Eye (tissue), 1 donor: Measurements from ENCODE around the gene CAPN15.

Experiments used
- DNase-seq: peaks from one replicate; pipeline ENCODE4 v3.0.0-alpha.2; 2015

The CAPN15 gene

DNA sequence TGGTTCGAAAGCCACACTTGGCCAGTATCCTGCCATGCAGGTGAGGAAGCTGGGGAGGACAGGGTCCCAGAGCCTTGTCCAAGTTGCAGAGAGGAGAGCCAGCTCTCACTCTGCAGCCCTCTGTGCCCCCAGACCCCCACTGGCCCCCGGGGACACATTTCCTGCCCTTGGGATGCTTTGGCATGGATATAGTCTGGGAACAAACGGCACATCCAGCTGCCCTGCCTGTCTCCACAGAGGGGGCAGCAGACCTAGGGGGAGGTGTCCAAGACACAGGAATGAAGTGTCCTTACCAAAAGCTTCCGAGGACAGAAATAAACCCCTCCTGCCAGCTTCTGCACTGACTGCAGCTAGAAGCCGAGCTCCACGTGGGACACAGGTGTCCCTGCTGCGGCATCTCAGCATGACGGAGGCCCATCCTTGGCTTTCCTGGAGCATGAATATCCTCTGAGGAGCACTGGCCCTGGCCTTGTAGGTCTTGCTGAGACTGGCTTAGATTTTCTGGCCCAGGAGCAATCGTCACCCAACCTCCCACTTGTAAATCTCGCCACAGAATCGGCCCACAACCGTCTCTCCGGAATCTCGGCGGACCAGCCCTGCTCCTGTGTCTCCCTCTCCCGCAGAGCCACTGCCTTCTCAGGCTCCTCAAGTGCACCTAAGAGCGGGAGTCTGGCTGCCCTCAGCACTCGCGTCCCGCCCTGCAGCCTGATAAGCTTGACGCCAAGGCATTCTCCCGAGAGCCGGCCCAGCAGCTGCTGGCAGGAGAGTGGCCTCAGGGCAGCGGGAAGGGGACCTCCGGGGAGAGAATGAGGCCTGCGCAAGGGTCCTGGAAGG, 1.1 kb upstream of the CAPN15 start:
- DNase-seq, result peak; percentile 88

DNA sequence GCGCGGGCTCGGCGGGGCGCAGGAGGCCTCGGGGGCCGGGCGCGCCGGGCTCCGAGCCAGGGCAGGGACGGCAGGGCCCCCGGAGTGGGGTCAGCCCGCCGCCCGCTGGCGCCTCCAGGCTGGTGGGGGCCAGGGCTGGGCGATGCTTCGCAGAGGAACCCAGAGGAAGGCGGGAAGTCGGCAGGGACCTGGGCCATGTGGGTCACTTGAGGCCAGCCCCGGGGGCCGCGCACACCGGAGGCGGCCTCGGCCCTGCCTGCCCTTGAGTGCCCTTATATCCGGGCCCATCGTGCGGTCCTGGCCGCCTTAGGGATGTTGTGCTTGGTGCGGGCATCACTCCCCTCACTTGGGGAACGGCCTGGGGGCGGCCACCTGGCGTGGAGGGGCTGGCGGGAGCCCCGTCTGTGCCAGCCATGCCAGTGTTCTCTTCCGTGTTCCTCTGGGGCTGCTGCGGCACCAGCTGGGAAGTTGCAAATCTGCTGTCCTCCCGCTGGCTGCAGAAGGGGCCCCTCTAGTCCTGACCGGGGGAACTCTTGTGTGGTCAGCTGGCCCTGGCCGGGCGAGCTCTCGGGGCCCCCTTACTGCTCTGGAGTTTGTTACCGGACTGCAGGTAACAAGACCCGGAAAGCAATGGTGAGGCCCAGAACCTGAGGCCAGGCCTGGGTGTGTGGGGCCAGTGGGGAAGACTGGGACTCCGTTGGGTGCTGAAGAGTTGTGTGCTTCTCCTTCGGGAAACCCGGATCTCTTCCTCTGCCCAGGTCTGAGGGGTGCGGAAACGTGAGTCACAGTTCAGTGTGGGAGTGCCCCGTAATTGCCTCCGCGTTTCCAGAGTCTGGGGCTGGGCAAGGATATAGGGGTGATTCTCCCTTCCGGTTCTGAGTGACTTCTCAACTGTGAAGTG, 849 bp downstream of the CAPN15 start:
- peak; percentile 48 for DNase-seq

DNA sequence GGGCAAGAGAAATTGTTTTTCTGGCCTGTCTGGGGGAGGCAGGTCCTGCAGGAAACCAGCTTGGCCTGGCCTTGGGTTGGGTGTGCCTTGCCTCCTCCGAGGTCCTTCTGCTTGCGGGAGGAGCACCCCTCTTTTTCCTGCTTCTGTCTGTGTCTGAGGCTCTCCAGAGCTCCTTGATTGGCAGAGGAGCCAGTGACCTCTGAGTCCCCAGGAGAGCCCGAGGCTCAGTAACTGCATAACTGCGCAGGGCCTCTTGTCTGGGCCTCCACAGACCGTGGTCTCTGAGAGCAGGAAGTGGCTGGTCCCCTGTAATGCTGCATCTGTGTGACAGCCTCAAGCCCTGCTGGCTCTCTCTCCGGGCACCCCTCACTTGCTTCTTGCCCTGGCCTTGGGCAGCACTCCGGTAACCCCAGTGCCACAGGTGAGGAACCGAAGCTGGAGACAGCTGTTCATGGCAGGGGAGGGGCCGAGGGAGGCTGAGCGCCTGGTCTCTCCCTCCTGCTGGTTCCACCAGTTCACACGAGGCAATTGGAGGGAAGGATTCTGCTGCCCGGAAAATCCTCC, 1.6 kb downstream of the CAPN15 start:
- DNase-seq, result no peak

DNA sequence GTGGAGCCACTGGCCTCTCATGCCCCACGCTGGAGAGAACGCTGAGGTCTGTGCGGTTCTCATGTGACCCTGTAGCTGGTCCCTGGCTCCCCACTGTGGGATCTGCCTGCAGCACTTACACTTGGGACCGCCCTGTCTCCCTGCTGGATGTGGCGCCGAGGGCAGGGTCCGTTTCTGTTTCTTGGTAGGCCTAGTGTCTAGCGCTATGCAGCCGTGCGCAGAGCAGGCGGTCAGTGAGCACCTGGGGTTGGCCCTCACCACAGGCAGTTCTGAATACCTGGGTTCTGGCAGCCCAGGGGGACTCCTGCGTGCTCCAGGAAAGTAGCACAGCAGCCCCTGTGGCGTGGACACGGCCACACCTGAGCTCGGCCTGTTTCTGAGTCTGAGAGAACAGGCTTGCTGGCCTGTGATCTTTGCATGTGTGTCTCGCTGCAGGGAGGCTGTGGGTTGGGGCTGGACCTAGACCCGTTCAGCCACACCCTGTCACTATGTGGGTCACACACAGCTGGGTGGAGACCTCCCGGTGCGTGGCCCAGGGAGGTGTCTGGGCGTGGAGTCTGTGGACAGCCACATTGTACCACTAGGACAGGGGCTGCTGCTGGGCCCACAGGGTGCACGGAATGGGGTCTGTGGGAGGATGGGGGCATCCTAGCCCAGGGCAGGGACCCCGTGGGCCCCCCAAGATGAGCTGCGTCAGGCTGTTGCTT, 2.8 kb downstream of the CAPN15 start:
- DNase-seq, result no peak

DNA sequence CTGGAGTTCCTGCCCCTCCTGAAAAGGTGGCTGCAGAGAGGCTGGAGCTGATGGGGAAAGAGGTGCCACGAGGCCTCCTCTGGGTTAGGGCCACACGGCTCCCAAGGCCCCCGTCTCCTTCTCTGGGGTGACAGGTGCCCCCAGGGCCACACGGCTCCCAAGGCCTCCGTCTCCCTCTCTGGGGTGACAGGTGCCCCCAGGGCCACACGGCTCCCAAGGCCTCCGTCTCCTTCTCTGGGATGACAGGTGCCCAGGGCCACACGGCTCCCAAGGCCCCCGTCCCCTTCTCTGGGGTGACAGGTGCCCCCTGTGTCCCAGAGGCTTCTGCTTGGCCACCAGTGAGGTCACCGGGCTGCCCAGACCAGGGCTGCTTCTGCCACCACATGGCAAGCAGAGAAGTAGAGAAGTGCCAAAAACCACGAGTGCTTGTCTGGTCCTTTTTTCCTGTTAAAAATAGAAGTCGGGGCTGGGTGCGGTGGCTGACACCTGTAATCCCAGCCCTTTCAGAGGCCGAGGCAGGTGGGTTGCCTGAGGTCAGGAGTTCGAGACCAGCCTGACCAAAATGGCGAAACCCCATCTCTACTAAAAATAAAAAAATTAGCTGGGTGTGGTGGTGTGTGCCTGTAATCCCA, 4.1 kb downstream of the CAPN15 start:
- DNase-seq, result no peak

DNA sequence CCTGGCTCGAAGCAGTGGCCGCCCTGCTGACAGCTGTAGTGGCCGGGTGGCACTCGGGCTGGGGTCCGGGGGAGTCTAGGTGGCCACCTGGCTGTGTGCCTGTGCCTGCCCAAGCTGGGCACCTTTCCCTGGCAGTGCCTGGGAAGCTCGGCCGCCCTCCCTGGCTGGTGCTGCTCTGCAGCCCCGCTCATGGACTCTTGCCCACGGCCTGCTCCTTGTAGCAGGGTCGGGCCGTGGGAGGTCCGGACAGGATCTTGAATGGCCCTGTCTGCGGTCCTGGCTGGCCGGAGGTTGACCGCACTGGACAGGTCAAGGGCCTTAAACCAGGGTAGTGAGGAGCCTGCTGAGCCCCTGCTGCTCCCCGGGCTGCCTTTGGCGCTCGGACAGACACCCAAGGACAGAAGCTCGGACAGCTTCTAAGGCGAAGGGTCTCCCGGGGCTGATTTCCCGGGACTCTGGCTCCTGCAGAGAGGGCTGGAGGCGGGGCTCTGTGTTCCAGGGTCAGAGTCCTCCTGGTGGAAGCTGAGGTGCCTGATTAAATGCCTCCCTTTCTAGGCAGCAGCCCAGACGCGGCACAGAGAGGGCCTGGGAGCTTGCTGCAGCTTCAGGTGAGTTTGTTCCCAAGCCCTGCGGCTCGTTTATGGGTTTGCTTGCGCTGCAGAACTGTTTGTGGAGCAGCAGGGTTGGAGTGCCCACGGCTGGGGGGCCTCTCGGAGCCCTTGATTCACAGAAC, 6.0 kb downstream of the CAPN15 start:
- no peak for DNase-seq

DNA sequence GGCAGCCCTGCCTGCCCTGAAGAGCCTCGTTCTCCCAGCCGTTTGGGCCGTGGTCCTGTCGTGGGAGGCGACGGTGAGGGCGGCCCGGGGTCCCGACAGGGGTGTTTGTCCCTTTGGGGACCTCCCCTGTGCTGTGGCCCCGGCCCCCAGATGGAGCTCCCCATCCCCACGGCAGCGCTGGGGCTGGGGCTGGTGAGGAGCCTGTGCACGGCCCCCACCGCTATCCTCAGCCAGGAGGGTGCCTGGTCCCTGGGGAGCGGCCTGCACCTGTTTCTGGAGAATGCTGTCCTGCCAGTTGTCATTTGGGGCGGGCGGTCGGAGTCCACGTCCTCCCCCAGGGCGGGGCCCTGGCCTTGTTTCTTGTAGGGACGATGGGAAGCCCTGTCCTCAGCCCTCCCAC, 6.6 kb downstream of the CAPN15 start:
- no peak for DNase-seq

DNA sequence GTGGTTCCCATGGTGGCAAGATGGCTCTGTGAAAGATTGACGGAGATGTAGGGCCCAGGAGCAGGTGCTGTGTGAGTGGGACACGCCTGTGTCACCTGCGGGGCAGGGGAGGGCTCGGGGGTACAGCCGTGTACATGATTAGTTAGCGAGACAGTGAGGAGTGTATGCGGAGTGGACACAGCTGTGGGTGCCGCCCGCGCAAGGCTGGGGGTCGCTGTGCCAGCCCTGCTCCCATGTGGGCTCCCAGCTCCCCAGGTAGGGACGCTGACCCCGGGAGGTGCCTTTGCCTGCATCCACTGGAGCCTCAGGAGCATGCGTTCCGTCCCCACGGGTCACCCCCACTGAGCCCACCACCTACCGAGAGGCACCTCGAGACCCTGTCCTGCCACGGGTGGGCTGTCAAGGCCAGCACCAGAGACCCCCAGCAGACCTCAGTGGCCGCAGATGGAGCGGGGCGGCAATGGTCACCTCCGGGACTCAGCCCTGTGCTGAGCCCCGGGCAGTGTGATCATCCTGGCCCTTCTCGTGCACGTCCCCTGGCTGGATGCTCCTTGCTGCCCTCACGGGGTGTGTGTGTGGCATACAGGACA, 7.4 kb downstream of the CAPN15 start:
- DNase-seq, result no peak

DNA sequence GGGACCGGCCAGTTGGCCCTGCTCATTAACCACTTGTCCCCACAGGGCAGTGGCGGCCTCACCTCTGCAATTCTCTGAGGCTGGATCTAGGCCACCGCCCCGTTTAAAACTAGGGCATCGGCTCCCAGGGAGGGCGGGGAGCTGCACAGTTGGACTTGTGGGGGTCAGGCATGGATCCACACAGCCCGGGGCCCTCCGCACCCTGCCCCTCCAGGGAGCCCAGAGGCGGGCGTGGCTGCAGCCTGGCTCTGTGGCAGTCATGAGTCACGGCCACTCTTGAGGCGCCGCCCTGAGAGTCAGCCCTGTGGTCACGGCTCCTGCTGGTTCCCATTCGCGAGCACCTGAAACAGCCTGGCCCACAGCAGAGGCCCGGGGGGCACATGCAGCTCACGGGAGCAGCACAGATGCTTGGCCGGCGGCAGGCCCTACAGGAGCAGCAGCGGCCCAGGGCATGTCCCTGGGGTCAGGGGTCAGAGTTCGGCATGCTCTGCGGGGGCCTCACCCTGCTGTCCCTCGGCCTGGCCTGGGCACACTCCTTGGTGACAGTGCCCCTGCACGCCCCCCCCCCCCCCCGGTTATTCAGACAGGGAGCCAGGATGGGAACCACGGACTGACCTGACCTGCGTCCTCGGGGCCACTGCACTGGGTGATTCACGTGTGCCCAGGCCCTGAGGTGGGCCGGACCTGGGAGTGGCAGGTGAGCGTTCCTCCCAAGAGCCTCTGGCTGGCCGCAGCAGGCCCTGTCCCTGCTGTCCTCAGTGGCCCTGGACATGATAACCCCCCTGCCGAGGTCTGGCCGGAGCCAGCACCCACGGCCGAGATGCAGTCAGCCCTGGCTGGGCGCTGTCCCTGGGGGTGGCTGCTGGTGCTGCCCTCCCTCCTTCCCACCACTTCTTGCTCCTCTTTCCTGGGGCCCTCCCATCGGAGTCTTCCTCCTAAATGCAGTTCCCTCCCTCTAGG, 8.2 kb downstream of the CAPN15 start:
- no peak for DNase-seq

DNA sequence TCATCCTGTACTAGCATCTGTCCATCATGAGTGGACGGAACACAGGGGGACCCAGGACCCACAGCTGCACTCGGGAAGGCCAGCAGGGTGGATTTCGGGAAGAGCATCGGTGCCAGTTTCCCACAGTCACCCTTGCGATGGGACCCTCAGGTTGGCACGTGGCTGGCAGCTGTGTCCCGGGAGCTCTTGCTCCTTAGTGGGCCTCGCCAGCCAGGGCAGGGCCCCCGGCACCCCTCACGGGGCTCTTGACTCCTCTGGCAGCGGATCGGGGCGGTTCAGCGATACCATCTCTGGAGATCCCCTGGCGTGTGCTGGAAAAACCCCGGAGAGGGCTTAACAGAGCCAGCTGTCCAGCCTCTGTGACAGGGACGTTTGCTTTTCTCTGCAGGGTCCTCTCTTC, 9.2 kb downstream of the CAPN15 start:
- no peak for DNase-seq

DNA sequence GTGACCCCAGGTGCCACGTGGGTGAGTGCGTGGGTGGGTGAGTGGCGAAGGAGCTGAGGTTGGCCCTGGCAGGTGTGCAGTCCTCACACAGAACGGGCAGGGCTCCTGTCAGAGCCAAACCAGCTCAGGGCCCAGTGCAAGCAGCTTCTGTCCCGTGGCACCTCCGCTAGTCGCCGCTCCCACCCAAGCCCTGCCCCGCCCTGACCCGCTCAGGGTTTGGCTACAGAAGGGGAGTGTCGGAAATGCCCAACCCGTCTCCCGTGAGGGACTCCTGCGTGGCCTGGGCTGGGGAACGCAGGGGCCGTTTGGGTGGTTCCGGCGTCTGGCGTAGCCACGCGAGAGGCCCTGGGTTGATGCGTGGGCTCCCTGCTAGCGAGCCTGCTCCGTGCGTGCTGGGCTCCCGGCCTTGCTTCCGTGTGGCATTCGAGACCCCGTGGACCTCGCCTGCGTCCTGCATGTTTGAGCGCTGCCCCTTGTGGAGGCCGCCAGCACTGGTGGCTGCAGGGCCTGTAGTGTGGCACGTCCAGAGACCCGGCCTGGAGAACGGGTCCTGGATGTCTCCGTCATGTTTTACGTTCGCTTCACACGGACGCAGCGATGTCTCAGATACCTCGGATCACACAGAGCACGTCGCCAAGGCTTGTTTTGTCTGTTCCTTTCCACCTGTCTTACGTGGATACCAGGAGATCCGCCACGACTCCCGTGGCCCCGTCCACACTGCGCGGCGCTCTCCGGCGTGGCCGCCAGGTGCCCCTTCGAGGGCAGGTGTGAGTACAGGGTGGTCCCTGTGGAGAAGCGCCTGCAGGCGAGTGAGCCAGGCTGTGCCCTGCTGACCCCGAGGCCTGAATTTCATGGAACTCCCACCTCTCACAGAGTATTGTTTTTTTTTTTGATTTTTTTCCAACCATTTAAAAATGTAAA, 10.2 kb downstream of the CAPN15 start:
- no peak for DNase-seq

DNA sequence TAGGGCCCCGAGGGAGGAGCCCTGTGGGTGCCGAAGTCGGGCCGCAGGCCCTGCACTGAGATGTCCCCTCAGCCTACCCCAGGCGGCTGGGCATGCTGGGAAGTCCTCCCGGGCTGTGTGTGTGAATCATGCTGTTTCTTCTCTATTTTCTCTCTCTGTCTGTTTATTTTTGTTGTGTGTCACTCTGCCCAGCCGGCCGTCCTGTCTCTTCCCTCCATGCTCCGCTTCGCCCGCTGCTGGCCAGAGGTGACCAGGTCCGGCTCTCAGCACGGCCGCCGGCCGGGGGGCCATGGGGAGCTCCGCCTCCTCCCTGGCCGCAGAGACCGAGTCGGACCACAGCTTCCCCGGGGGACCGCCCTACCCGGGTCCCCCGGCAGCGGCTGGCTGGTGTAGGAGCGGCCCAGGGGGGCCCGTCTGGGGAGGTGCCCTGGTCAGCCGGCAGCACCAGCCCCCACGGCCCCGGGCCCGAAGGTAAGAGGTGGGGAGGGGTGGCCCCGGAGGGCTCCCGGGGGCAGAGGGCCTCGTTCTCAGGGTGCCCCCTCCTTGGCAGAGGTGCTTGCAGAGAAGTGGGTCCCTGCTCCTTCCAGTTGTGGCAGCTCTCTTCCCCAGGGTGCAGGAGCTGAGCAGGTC, 12.5 kb downstream of the CAPN15 start:
- DNase-seq, result no peak

DNA sequence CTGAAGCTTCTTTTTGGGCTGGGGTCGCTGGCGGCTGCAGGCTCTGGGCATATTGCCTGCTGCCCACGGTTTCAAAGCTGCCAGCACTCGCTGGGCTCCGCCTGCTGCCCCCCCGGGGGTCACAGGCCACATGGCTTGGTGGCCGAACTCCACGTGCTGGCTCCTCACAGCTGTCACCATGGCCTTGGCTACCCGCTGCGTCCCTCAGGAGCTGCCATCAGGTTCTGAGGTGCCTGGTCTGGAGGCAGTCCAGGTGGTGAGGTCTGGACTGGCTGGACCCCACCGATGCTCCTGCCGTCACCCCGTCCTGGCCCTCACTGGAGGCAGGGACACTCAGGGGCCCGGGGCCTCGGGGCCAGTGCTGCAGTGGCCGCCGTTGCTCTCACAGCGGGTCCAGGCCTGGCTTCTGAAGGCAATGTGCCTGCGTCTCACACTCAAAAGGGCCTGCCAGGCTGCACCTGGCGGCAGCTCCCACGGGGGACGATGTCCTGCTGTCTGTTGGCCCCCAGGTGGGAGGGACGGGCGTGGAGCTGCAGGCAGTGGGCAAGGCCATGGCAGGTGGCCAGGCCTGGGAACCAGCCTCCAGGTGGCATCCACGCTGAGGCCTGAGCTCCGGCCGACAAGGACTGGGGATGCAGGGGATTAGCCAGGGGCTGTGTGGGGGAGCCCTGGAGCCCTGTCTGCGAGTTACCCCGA, 13.3 kb downstream of the CAPN15 start:
- no peak for DNase-seq

DNA sequence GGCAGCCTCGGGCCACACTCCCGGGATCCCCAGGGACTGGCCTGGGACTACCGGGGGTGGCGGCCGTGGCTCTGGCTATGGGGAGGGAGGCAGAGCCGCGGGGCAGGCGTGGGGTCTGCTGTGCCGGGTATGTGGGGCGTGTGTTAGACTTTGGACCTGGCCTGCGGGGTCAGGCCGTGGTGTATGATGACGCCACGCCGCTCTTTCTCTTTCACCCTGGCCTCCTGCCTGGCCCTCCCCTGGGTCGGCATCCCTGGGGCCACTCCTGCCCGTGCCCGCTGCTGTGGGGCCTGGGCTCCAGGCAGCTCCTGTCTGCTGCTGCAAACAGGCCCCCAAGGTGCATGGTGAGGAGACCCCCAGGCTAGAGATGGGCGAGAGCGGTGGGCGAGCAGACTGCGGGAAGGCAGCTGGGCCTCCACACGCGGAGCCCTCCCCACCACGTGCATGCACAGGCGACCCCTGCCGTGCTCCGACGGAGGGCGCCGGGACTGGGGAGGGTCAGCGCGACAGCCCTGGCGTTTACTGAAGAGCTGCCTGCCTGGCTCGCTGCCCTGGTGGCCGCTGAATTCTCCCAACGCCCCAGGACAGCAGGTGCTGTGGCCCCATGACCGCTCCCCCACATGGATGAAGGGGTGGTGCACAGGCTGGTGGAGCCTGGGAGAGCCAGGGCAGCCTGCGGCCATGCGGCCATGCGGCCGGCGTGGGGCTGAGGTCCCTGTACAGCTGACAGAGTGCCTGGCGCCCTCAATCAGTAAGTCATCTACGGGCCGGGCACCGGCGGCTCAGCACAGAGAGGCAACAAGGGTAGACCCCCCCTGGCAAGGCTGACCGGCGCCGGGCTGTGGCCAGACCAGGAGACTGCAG, 16.0 kb downstream of the CAPN15 start:
- no peak for DNase-seq

DNA sequence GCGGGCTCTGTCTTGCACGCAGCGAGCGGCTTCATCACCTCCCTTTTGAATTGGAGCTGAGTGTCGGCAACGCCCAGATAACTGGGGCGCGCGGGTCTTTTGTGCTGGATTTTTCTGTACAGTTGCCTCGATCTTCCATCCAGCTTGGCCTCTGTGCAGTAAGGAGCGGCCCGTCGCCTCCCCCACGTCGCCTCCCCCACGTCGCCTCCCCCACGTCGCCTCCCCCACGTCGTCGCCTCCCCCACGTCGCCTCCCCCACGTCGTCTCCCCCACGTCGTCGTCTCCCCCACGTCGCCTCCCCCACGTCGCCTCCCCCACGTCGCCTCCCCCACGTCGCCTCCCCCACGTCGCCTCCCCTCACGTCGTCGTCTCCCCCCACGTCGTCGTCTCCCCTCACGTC, 17.0 kb downstream of the CAPN15 start:
- DNase-seq, result no peak

DNA sequence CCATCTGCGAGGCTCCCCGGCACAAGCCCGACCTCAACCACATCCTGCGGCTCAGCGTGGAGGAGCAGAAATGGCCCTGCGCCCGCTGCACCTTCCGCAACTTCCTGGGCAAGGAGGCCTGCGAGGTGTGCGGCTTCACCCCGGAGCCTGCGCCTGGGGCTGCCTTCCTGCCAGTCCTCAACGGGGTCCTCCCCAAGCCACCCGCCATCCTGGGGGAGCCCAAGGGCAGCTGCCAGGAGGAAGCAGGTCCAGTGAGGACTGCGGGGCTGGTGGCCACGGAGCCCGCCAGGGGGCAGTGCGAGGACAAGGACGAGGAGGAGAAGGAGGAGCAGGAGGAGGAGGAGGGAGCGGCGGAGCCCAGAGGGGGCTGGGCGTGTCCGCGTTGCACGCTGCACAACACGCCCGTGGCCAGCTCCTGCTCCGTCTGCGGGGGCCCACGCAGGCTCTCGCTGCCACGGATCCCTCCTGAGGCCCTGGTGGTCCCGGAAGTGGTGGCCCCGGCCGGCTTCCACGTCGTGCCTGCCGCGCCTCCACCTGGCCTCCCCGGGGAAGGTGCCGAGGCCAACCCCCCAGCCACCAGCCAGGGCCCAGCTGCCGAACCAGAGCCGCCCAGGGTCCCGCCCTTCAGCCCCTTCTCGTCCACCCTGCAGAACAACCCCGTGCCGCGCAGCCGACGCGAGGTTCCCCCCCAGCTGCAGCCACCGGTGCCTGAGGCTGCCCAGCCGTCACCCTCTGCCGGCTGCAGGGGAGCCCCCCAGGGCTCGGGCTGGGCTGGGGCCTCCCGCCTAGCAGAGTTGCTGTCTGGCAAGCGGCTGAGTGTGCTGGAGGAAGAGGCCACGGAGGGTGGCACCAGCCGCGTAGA, 19.6 kb downstream of the CAPN15 start:
- DNase-seq, result peak; percentile 71
